D721Med (cell line): ENCODE measurements around the gene CNPY1.

Source experiments
- DNase-seq: peaks from one replicate; pipeline ENCODE4 v3.0.0; 2011; ENCODE audit warnings: low spot score; ENCODE audit not compliant: insufficient read length
- FAIRE-seq: peaks from 2 replicates; lab custom pipeline; 2011; peaks lifted over from hg19 to GRCh38; lab: Jason Lieb, UNC
- TF ChIP-seq, protein P1 (sequence below): IDR thresholded peaks from 2 replicates; pipeline ENCODE4 v1.5.1; 2012; ENCODE audit warnings: mild to moderate bottlenecking, control low read depth; ENCODE audit not compliant: insufficient read depth; ENCODE audit errors: missing control alignments

The CNPY1 gene

DNA sequence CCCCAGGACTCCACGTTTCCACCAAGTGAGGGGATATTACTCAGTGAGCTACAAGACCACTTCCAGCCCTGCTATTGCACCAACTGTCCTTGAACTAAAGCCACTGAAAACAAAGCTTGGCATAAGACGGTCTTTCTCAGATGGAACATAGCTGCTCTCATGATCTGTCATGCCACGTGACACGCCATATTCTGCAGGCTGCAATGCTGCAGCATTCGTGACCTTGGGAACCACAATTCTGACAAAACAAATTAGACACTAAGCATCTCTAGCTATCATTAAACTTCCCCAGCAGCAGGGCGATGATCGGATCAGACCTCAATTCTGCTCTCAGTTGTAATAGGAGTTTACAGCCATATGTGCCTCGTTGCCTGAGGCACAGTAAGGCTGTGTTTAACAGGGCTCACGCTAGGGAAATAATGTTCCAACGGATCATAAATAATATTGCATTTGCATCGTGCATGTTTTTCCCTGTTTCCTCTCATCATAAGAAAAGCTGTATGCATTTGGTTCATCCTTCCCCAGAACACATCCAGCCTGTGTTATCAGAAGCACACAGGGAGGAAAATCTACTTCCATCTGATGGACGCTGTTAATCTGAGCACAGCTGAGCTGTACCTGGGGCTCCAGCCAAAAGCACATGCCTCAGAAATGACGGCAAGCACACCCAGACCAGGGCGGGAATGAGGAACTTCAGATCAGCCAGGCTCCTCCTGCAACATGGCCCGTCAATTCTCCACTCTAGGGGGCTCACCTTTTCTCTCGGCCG, 38.6 kb upstream of the CNPY1 start:
- TF ChIP-seq, protein P1, sequence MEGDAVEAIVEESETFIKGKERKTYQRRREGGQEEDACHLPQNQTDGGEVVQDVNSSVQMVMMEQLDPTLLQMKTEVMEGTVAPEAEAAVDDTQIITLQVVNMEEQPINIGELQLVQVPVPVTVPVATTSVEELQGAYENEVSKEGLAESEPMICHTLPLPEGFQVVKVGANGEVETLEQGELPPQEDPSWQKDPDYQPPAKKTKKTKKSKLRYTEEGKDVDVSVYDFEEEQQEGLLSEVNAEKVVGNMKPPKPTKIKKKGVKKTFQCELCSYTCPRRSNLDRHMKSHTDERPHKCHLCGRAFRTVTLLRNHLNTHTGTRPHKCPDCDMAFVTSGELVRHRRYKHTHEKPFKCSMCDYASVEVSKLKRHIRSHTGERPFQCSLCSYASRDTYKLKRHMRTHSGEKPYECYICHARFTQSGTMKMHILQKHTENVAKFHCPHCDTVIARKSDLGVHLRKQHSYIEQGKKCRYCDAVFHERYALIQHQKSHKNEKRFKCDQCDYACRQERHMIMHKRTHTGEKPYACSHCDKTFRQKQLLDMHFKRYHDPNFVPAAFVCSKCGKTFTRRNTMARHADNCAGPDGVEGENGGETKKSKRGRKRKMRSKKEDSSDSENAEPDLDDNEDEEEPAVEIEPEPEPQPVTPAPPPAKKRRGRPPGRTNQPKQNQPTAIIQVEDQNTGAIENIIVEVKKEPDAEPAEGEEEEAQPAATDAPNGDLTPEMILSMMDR, result no peak
- FAIRE-seq, result no peak
- DNase-seq, result no peak

DNA sequence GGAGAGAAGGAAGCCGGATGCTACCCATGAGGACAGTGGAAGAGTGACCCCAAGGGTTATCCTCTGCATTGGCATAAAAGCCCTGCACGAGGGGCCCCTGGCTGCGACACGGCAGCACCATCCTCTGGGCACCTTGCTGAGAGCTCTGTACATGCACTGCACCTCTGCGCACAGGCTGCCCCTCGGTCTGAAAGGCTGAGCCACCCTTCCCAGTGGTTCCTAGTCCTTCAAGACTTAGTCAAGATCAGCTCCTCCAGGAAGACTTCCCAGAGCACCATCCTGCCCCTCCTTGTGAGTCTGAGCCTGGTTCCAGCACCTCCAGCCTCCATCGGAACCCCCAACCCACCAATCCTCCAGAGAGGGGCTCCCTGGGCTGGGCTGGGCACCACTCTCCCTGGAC, 37.9 kb upstream of the CNPY1 start:
- no peak for FAIRE-seq
- no peak for DNase-seq
- TF ChIP-seq, protein P1, result no peak

GRCh38 chr7:155583636-155584035, 37.3 kb upstream of the CNPY1 start:
- FAIRE-seq (no peak), DNase-seq (no peak)
- TF ChIP-seq, protein P1, result no peak

DNA sequence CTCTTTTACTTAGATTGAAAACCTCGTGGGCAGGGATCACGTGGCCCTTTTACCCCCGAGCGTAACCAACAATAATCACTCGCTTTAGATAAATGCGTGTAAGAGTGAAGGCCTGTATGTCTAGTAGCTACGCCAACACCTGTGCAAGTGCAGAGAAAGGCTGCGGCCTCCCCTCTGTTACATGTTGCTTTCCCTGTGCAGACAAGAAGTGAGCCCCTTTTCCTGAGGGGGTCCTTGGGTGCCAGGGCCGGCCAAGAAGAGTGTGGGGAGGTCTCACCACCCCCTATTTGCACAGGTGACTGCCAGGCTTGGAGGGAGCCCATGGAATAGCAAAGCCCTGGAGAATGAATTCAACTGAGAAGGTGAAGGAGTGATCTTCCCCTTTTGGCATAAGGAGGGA, 35.6 kb upstream of the CNPY1 start:
- no peak for DNase-seq
- no peak for FAIRE-seq
- TF ChIP-seq, protein P1, result no peak

DNA sequence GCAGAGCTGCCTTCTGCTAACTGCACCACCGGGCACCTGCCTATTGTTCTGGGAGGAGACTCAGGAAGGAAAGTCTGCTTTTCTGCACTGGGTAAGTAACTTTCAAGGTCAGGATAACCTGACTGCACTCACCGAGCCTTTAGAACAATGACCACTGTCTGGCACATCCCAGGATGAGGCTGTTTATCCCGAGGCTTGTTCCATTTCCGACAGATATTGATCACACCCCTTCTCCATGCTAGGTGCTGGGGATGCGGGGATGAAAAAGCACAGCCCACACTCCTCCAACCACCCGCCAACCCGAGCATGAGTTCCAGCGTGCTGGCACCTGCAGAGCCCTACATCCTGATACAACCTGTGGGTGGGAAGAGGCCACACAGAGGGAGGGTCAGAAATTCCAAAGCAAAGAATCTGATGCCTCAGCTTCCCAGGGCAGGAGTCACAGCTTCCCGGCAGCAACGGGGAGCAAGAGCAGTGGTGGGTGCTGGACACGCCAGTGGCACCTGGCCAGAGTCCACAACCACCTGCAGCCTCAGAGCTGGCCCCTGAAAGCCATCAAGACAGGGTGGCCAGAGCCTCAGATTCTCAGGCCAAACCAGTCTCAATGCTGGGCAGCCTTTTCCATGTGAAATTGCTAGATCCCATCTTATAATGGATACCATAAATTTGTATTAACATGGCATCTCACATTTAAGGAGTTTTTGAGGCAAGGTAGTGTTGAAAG, 34.9 kb upstream of the CNPY1 start:
- TF ChIP-seq, protein P1, result no peak
- DNase-seq (no peak), FAIRE-seq (no peak)

DNA sequence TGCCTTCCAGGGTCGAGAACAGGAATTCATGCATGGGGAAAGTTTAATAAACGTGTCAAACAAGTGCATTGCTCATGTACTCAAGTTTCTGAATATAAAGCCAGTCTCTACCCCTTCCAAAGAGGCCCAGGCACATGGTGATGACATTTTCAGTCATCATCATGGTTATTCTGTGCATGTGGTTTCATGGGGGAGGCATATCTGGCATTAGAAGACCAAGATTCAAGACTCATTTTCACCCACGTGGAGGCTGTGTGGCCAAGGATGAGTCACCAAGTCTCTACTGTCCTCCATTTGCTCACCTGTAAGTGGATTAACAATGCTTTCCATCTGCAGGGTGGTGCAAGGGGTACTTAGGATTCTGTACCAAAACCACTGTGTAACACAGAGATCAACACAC, 34.0 kb upstream of the CNPY1 start:
- FAIRE-seq (no peak), DNase-seq (no peak)
- TF ChIP-seq, protein P1, result no peak

- TF ChIP-seq, protein P1, result no peak
- DNase-seq (no peak), FAIRE-seq (no peak)
Observed at GRCh38 chr7:155579565-155579964, 33.2 kb upstream of the CNPY1 start.
